MM.1S (cell line): ENCODE results near the gene PCK1.

Source experiments
- DNase-seq: peaks from one replicate; pipeline ENCODE4 v3.0.0-alpha.2; 2015
- H2AFZ ChIP-seq: fragments of 300-600 bp; sonication (generic); 2 replicates; pipeline ENCODE4 v1.6.0; 2016; ENCODE audit warnings: antibody characterized with exemption, low read length
- H3F3A ChIP-seq: fragments of 300-600 bp; sonication (generic); 2 replicates; pipeline ENCODE4 v1.6.1; 2016; ENCODE audit warnings: mild to moderate bottlenecking, antibody characterized with exemption, low read length, moderate library complexity, mixed read lengths; ENCODE audit not compliant: insufficient read depth
- H3K27ac ChIP-seq: fragments of 300-600 bp; sonication (generic); 2 replicates; pipeline ENCODE4 v1.5.1; 2016; ENCODE audit warnings: mild to moderate bottlenecking, low read length
- H3K27me3 ChIP-seq: fragments of 300-600 bp; sonication (generic); replicated peaks from 2 replicates; pipeline ENCODE4 v1.6.0; 2016; ENCODE audit warnings: low read length; ENCODE audit not compliant: insufficient read depth
- H3K36me3 ChIP-seq: fragments of 300-600 bp; sonication (generic); replicated peaks from 2 replicates; pipeline ENCODE4 v1.6.1; 2016; ENCODE audit warnings: mild to moderate bottlenecking, low read length, mixed read lengths; ENCODE audit not compliant: insufficient read depth
- H3K4me1 ChIP-seq: fragments of 300-600 bp; sonication (generic); 2 replicates; pipeline ENCODE4 v1.6.1; 2016; ENCODE audit warnings: low read length, mixed read lengths
- H3K4me2 ChIP-seq: fragments of 300-600 bp; sonication (generic); 2 replicates; pipeline ENCODE4 v1.6.0; 2016; ENCODE audit warnings: low read depth, low read length
- H3K4me3 ChIP-seq: fragments of 300-600 bp; sonication (generic); 2 replicates; pipeline ENCODE4 v1.5.1; 2016; ENCODE audit warnings: low read length, mixed read lengths
- H3K79me2 ChIP-seq: fragments of 300-600 bp; sonication (generic); 2 replicates; pipeline ENCODE4 v1.6.1; 2016; ENCODE audit warnings: mixed run types, low read length, mixed read lengths
- H3K9ac ChIP-seq: fragments of 300-600 bp; sonication (generic); 2 replicates; pipeline ENCODE4 v1.6.1; 2016; ENCODE audit warnings: low read length, mixed read lengths
- H3K9me2 ChIP-seq: fragments of 300-600 bp; sonication (generic); replicated peaks from 2 replicates; pipeline ENCODE4 v1.6.1; 2016; ENCODE audit warnings: mild to moderate bottlenecking, low read length, mixed read lengths; ENCODE audit not compliant: insufficient read depth
- H3K9me3 ChIP-seq: fragments of 300-600 bp; sonication (generic); replicated peaks from 2 replicates; pipeline ENCODE4 v1.6.1; 2016; ENCODE audit warnings: mild to moderate bottlenecking, low read length, mixed read lengths; ENCODE audit not compliant: insufficient read depth
- H4K20me1 ChIP-seq: fragments of 300-600 bp; sonication (generic); 2 replicates; pipeline ENCODE4 v1.6.1; 2016; ENCODE audit warnings: mild to moderate bottlenecking, low read length, moderate library complexity, mixed read lengths; ENCODE audit not compliant: insufficient read depth
- EZH2 ChIP-seq: fragments of 300-600 bp; sonication (generic); optimal IDR thresholded peaks from 2 replicates; pipeline ENCODE3; 2017; ENCODE audit warnings: low read depth, mild to moderate bottlenecking, antibody characterized with exemption, low read length, mixed read lengths
- EZH2phosphoT487 ChIP-seq: fragments of 300-600 bp; sonication (generic); IDR thresholded peaks from 2 replicates; pipeline ENCODE4 v1.6.1; 2018; ENCODE audit warnings: antibody characterized with exemption, low read length
- TF ChIP-seq, protein P1 (sequence below): fragments of 300-600 bp; sonication (generic); IDR thresholded peaks from 2 replicates; pipeline ENCODE4 v1.5.1; 2016; ENCODE audit warnings: antibody characterized with exemption, low read length, mixed read lengths

PCK1 gene

DNA sequence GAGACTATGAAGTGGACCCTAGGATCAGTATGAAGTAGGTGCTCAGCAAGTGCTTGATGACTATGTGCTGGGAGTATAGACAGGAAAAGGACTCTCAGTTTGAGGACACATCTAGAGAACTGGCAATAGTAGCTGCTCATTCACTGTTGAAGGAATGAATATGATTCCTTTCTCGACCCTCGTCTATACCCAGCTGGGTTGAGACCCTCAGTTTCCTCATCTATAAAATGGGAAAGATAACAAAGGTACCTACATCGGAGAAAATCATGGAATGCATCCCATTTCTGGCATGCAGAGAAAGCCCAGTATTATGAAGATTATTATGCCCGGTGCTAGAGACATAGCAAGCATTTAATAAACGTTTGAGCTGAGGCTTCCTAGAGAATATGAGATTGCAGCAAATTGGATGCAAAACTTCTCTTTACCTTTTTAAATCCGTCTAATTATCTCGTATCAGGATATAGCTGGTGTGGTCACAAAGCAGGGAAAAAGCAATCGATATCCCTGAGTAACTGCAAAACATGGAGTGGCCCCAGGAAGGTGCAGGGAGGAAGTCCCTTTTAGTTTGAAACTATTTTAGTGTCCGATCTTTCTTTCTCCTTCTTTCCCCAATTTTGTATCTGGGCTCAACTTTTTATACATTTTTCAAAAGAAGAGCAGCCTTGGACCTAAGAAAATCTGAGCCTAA is 2.8 kb upstream of the PCK1 start:
- H3F3A ChIP-seq = no peaks in the 10 kb centered on the region

DNA sequence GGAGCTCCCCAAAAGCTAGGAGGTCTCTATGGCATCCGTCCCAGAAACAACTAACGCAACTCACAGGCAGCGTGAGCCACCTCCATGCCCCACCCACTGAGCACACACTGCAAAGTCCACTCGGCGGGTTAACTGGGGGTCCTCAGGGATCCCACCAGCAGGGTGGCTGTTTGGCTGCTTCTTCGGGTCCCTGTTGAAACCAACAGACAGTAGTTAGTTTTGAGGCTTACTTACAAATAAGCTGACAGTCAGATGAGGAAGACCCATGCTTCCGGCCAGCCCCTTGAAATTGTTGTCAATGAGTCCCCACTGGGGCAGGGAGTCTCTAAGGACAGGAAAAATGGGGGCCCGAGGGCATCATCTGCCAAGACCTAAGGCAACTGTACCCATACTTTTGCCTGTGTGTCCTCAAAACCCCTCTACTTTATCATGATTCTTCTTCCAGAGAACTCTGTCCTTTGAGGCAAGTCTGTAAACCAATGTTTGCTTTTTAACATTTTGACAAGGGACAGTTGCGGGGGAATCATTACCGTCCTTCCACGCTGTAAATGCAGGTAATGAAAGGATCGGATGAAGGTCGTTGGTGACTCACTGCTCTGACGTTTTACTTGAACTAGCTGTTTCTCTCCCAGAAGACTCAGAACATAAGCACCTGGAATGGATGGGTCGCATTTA is 2.2 kb upstream of the PCK1 start:
- H3K79me2 ChIP-seq = no peaks in the 10 kb centered on the region
- H3K27ac ChIP-seq = no peak overlapping the region
- no peak for TF ChIP-seq EZH2
- no peak for TF ChIP-seq EZH2phosphoT487
- TF ChIP-seq, protein P1, sequence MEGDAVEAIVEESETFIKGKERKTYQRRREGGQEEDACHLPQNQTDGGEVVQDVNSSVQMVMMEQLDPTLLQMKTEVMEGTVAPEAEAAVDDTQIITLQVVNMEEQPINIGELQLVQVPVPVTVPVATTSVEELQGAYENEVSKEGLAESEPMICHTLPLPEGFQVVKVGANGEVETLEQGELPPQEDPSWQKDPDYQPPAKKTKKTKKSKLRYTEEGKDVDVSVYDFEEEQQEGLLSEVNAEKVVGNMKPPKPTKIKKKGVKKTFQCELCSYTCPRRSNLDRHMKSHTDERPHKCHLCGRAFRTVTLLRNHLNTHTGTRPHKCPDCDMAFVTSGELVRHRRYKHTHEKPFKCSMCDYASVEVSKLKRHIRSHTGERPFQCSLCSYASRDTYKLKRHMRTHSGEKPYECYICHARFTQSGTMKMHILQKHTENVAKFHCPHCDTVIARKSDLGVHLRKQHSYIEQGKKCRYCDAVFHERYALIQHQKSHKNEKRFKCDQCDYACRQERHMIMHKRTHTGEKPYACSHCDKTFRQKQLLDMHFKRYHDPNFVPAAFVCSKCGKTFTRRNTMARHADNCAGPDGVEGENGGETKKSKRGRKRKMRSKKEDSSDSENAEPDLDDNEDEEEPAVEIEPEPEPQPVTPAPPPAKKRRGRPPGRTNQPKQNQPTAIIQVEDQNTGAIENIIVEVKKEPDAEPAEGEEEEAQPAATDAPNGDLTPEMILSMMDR = no peak
- no peak overlapping the region for H3K9ac ChIP-seq
- H3K9me3 ChIP-seq = no peaks in the 10 kb centered on the region
- H3K4me1 ChIP-seq = no peaks in the 10 kb centered on the region
- H2AFZ ChIP-seq = no peak overlapping the region
- peaks cover 100% of the 10 kb centered on the region for H3K27me3 ChIP-seq
- no peaks in the 10 kb centered on the region for H3K9me2 ChIP-seq
- no peak overlapping the region for H3K4me3 ChIP-seq
- no peaks in the 10 kb centered on the region for H3K36me3 ChIP-seq
- no peaks in the 10 kb centered on the region for H4K20me1 ChIP-seq
- no peak for DNase-seq
- no peaks in the 10 kb centered on the region for H3F3A ChIP-seq
- no peak overlapping the region for H3K4me2 ChIP-seq

More for the DNA sequence above, 2.8 kb upstream of the PCK1 start:
- Histone ChIP-seq H3K4me2 (no peak overlapping the region), H3K36me3 (no peaks in the 10 kb centered on the region), H4K20me1 (no peaks in the 10 kb centered on the region), H3K79me2 (no peaks in the 10 kb centered on the region), H3K9ac (no peak overlapping the region), H2AFZ (no peak overlapping the region), H3K27me3 (peaks cover 100% of the 10 kb centered on the region), H3K9me2 (no peaks in the 10 kb centered on the region), H3K27ac (no peak overlapping the region), H3K4me1 (no peaks in the 10 kb centered on the region), H3K9me3 (no peaks in the 10 kb centered on the region), H3K4me3 (no peak overlapping the region)
- no peak for DNase-seq
- TF ChIP-seq EZH2phosphoT487 = no peak

DNA sequence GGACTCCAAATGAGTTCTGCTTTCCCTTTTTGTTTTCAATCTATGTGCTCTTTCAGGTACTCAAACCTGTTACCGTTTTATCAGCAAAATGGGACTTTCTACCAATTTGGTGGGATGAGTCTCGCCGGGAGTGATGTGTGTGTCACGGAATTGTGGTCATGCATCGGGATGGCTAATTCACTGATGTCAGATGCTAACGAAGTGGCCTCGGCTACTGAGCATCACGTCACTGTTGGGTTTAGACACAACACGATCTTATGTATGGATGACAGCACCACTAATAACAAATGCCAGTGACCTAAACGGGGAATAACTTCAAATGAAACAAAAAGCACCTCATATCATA is 1.6 kb upstream of the PCK1 start:
- DNase-seq = no peak
- peaks cover 100% of the 10 kb centered on the region for H3K27me3 ChIP-seq

DNA sequence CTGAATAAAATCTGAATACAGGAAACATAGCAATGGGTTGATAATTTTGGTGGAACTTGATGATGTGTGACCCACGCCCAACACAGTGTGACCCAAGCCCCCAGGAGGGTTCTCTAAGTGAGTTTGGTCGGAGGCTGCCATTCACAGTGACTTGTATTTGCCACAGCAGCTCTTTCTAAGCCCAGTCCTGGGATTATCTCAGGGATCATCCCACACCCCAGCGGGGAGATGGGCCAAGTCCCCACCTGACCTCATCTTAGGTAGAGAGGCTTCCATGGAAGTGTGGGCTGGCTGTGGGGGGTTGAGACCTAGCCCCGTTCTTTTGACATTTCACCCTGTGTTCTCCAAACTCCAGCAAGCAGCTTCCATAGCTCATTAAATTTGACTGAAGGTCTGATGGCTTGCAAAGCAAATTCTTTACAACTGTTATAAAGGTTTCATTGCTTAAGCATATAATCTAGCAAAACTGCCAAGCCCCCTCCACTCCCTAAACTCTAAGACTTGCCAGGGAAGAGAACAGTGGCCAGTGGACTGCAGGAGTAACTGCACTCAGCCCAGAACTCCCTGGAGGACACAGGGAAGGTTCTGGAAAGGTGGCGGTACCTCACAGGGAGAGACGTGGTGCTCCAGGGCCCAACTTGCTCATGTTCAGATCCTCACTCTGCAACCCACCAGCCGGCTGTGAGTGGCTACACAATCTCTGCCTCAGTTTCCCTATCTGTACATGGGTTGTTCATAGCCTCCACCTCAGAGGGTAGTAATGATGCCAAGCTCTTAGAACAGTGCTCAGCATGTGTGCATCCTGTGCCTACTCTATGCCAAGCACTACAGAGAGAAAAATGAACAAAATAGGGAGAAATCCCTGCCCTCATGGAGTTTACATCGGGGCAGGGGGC is 1.0 kb upstream of the PCK1 start:
- Histone ChIP-seq H3K27me3 (peaks cover 100% of the 10 kb centered on the region), H2AFZ (no peak overlapping the region), H3K9me2 (no peaks in the 10 kb centered on the region), H3K4me2 (no peak overlapping the region), H3K4me3 (no peak overlapping the region), H3F3A (no peaks in the 10 kb centered on the region), H3K27ac (no peak overlapping the region), H3K79me2 (no peaks in the 10 kb centered on the region), H4K20me1 (no peaks in the 10 kb centered on the region), H3K36me3 (no peaks in the 10 kb centered on the region), H3K4me1 (no peaks in the 10 kb centered on the region), H3K9me3 (no peaks in the 10 kb centered on the region), H3K9ac (no peak overlapping the region)
- TF ChIP-seq EZH2 = no peak
- TF ChIP-seq EZH2phosphoT487 = no peak
- TF ChIP-seq, protein P1 = no peak
- DNase-seq = no peak

More for the DNA sequence above, 1.6 kb upstream of the PCK1 start:
- Histone ChIP-seq H3K4me3 (no peak overlapping the region), H3K79me2 (no peaks in the 10 kb centered on the region), H3K4me1 (no peaks in the 10 kb centered on the region), H3K9me3 (no peaks in the 10 kb centered on the region), H3K9ac (no peak overlapping the region), H3K9me2 (no peaks in the 10 kb centered on the region), H3K27ac (no peak overlapping the region), H2AFZ (no peak overlapping the region), H3K36me3 (no peaks in the 10 kb centered on the region), H3K4me2 (no peak overlapping the region), H4K20me1 (no peaks in the 10 kb centered on the region), H3F3A (no peaks in the 10 kb centered on the region)
- TF ChIP-seq EZH2phosphoT487 = no peak
